Neural progenitor cell (in vitro differentiated cells): ENCODE data around the gene PACRG. TPM values are rescaled to one million over a fixed set of nuclear protein-coding genes. Genes with fewer than 3 reads are reported as not detected.

Source experiments
- DNase-seq: peaks from one replicate; pipeline ENCODE4 v3.0.0-alpha.2; 2016; ENCODE audit warnings: low spot score
- H2AFZ ChIP-seq: fragments of 200-600 bp; sonication (generic); replicated peaks from 2 replicates; pipeline ENCODE4 v1.6.1; 2016; ENCODE audit warnings: antibody characterized with exemption
- H3F3A ChIP-seq: fragments of 200-600 bp; sonication (generic); 2 replicates; pipeline ENCODE4 v1.6.1; 2016; ENCODE audit warnings: antibody characterized with exemption, low read depth
- H3K27ac ChIP-seq: fragments of 200-600 bp; sonication (generic); 2 replicates; pipeline ENCODE4 v1.5.1; 2016; ENCODE audit warnings: mild to moderate bottlenecking
- H3K27me3 ChIP-seq: fragments of 200-600 bp; sonication (generic); 2 replicates; pipeline ENCODE4 v1.6.1; 2016; ENCODE audit warnings: mild to moderate bottlenecking, moderate library complexity
- H3K36me3 ChIP-seq: fragments of 200-600 bp; sonication (generic); 2 replicates; pipeline ENCODE4 v1.5.1; 2016
- H3K4me1 ChIP-seq: fragments of 200-600 bp; sonication (generic); 2 replicates; pipeline ENCODE4 v1.6.1; 2016; ENCODE audit warnings: mixed run types
- H3K4me2 ChIP-seq: fragments of 200-600 bp; sonication (generic); 2 replicates; pipeline ENCODE4 v1.6.1; 2016
- H3K4me3 ChIP-seq: fragments of 200-600 bp; sonication (generic); 2 replicates; pipeline ENCODE4 v1.5.1; 2016
- H3K79me2 ChIP-seq: fragments of 200-600 bp; sonication (generic); 2 replicates; pipeline ENCODE4 v1.6.1; 2016; ENCODE audit warnings: low read depth
- H3K9ac ChIP-seq: fragments of 200-600 bp; sonication (generic); 2 replicates; pipeline ENCODE4 v1.6.1; 2016
- H3K9me3 ChIP-seq: fragments of 200-600 bp; sonication (generic); 2 replicates; pipeline ENCODE4 v1.5.1; 2016; ENCODE audit warnings: low read depth
- H4K20me1 ChIP-seq: fragments of 200-600 bp; sonication (generic); 2 replicates; pipeline ENCODE4 v1.6.1; 2016; ENCODE audit warnings: low read depth
- H3K27ac Mint-ChIP-seq: 3 replicates; pipeline ENCODE4 v1.8.0; 2021; ENCODE audit warnings: mixed read lengths
- H3K27me3 Mint-ChIP-seq: 2 replicates; pipeline ENCODE4 v1.8.0; 2022; ENCODE audit warnings: low read depth, mild to moderate bottlenecking, inconsistent platforms, moderate library complexity, mixed read lengths; ENCODE audit not compliant: insufficient read depth
- H3K36me3 Mint-ChIP-seq: 3 replicates; pipeline ENCODE4 v1.8.0; 2021; ENCODE audit warnings: mixed read lengths
- H3K4me1 Mint-ChIP-seq: 3 replicates; pipeline ENCODE4 v1.8.0; 2021; ENCODE audit warnings: mixed read lengths
- H3K4me3 Mint-ChIP-seq: 3 replicates; pipeline ENCODE4 v1.8.0; 2021; ENCODE audit warnings: mild to moderate bottlenecking, moderate library complexity, mixed read lengths
- H3K9me3 Mint-ChIP-seq: 3 replicates; pipeline ENCODE4 v1.8.0; 2020; ENCODE audit warnings: mixed read lengths
- CTCF ChIP-seq: fragments of 200-600 bp; sonication (generic); IDR thresholded peaks from 2 replicates; pipeline ENCODE4 v1.5.1; 2017; ENCODE audit warnings: antibody characterized with exemption, mild to moderate bottlenecking
- EZH2 ChIP-seq: fragments of 200-600 bp; sonication (generic); IDR thresholded peaks from 2 replicates; pipeline ENCODE4 v1.6.1; 2017; ENCODE audit warnings: antibody characterized with exemption, mild to moderate bottlenecking, moderate library complexity
- EZH2phosphoT487 ChIP-seq: fragments of 200-600 bp; sonication (generic); IDR thresholded peaks from 2 replicates; pipeline ENCODE4 v1.6.1; 2017; ENCODE audit warnings: antibody characterized with exemption
- total RNA-seq: library from RNA; depleted of rRNA; stranded (reverse); fragments of >200 nt; gene quantifications from 2 replicates; pipeline ENCODE4 v1.2.3, GENCODE V29; 2015; ENCODE audit warnings: low replicate concordance

The PACRG gene
- total RNA-seq, 1 donor from 2014 or later, result 0.30 TPM

GRCh38 chr6:163255265-163255664, 527.5 kb downstream of the PACRG start:
- no peak for DNase-seq
- Histone ChIP-seq H3K4me1 (peaks cover 13% of the 10 kb centered on the region), H3K9me3 (no peaks in the 10 kb centered on the region), H3K79me2 (no peaks in the 10 kb centered on the region), H4K20me1 (no peaks in the 10 kb centered on the region), H2AFZ (no peak overlapping the region), H3K27me3 (no peaks in the 10 kb centered on the region), H3K36me3 (no peaks in the 10 kb centered on the region), H3K27ac (no peak overlapping the region), H3K4me3 (no peak overlapping the region), H3K4me2 (no peak overlapping the region), H3F3A (peaks cover 8% of the 10 kb centered on the region), H3K9ac (no peak overlapping the region)
- H3K27ac Mint-ChIP-seq, result peak overlapping the region; percentile 81
- H3K27me3 Mint-ChIP-seq, result peaks cover 9% of the 10 kb centered on the region
- peaks cover 36% of the 10 kb centered on the region for H3K4me1 Mint-ChIP-seq
- peaks cover 3% of the 10 kb centered on the region for H3K36me3 Mint-ChIP-seq
- H3K9me3 Mint-ChIP-seq, result peaks cover 6% of the 10 kb centered on the region
- no peak overlapping the region for H3K4me3 Mint-ChIP-seq
- TF ChIP-seq EZH2 (no peak), CTCF (no peak), EZH2phosphoT487 (no peak)

GRCh38 chr6:163259689-163260088, 531.9 kb downstream of the PACRG start:
- H3K27ac ChIP-seq, result no peak overlapping the region
- H3K36me3 ChIP-seq, result no peaks in the 10 kb centered on the region
- Mint-ChIP-seq H3K27ac (peak overlapping the region; percentile 98), H3K27me3 (peaks cover 8% of the 10 kb centered on the region), H3K4me3 (peak overlapping the region; percentile 39), H3K36me3 (peaks cover 3% of the 10 kb centered on the region), H3K4me1 (peaks cover 55% of the 10 kb centered on the region), H3K9me3 (peaks cover 7% of the 10 kb centered on the region)
- no peak overlapping the region for H3K9ac ChIP-seq
- H3K79me2 ChIP-seq, result no peaks in the 10 kb centered on the region
- no peaks in the 10 kb centered on the region for H3K9me3 ChIP-seq
- no peak overlapping the region for H3K4me3 ChIP-seq
- no peaks in the 10 kb centered on the region for H3K27me3 ChIP-seq
- peak overlapping the region; percentile 78 for H3K4me2 ChIP-seq
- DNase-seq, result no peak
- TF ChIP-seq EZH2 (no peak), EZH2phosphoT487 (no peak), CTCF (no peak)
- peaks cover 33% of the 10 kb centered on the region for H3F3A ChIP-seq
- no peaks in the 10 kb centered on the region for H4K20me1 ChIP-seq
- peak overlapping the region; percentile 91 for H2AFZ ChIP-seq
- H3K4me1 ChIP-seq, result peaks cover 29% of the 10 kb centered on the region

GRCh38 chr6:163260111-163260895, 532.5 kb downstream of the PACRG start:
- DNase-seq, result peak; percentile 68
- no peaks in the 10 kb centered on the region for H3K27me3 ChIP-seq
- H3F3A ChIP-seq, result peaks cover 33% of the 10 kb centered on the region
- peaks cover 56% of the 10 kb centered on the region for H3K4me1 Mint-ChIP-seq
- peaks cover 6% of the 10 kb centered on the region for H3K27me3 Mint-ChIP-seq
- peak overlapping the region; percentile 91 for H2AFZ ChIP-seq
- H3K9me3 ChIP-seq, result no peaks in the 10 kb centered on the region
- peak overlapping the region; percentile 78 for H3K4me2 ChIP-seq
- peaks cover 3% of the 10 kb centered on the region for H3K36me3 Mint-ChIP-seq
- H3K27ac Mint-ChIP-seq, result peak overlapping the region; percentile 98
- TF ChIP-seq EZH2 (no peak), EZH2phosphoT487 (no peak), CTCF (no peak)
- no peaks in the 10 kb centered on the region for H3K36me3 ChIP-seq
- H3K4me1 ChIP-seq, result peaks cover 29% of the 10 kb centered on the region
- peak overlapping the region; percentile 82 for H3K4me3 Mint-ChIP-seq
- peak overlapping the region; percentile 38 for H3K4me3 ChIP-seq
- no peaks in the 10 kb centered on the region for H4K20me1 ChIP-seq
- peak overlapping the region; percentile 46 for H3K27ac ChIP-seq
- no peak overlapping the region for H3K9ac ChIP-seq
- peaks cover 7% of the 10 kb centered on the region for H3K9me3 Mint-ChIP-seq
- H3K79me2 ChIP-seq, result no peaks in the 10 kb centered on the region
